Stomach (tissue), 9 donors: Measurements from ENCODE around the gene PRKCD. TPM values are rescaled to one million over a fixed set of nuclear protein-coding genes. Genes with fewer than 3 reads are reported as not detected.

Source experiments
- DNase-seq, 2 donors: peaks; one replicate each; pipeline versions ENCODE4 v3.0.0 to v3.0.0-alpha.2; 2013 to 2019
- H3K27ac ChIP-seq, 5 donors: fragments of 200-600 bp in 4 of 5; sonication (generic) in 4 of 5; one replicate each; pipeline ENCODE4 v1.5.1; 2013 to 2019; ENCODE audit warnings: mild to moderate bottlenecking in 1 of 5, moderate library complexity in 1 of 5
- H3K27me3 ChIP-seq, 3 donors: fragments of 200-600 bp; sonication (generic); one replicate each; pipeline ENCODE4 v1.5.1; 2017 to 2019; ENCODE audit warnings: mixed run types in 1 of 3
- H3K36me3 ChIP-seq, 4 donors: fragments of 200-600 bp; sonication (generic); 1 replicate in 3 of 4; 2 replicates in 1 of 4; pipeline ENCODE4 v1.5.1; 2016 to 2019
- H3K4me1 ChIP-seq, 4 donors: fragments of 200-600 bp; sonication (generic); one replicate each; pipeline ENCODE4 v1.5.1; 2016 to 2019
- H3K4me3 ChIP-seq, 4 donors: fragments of 200-600 bp; sonication (generic) in 3 of 4; one replicate each; pipeline ENCODE4 v1.5.1; 2016 to 2019; ENCODE audit warnings: mild to moderate bottlenecking in 1 of 4
- H3K9me3 ChIP-seq, 4 donors: fragments of 200-600 bp; sonication (generic); one replicate each; pipeline ENCODE4 v1.5.1; 2016 to 2019
- EP300 ChIP-seq: sonication (generic); formaldehyde crosslinking; IDR thresholded peaks from one replicate; pipeline ENCODE4 v1.6.1; 2017; ENCODE audit warnings: antibody characterized with exemption
- POLR2A ChIP-seq, 4 donors: fragments of 450-650 bp; IDR thresholded peaks; one replicate each; pipeline ENCODE4 v1.6.1; 2016; ENCODE audit warnings: antibody characterized with exemption in 4 of 4, control low read depth in 2 of 4, mild to moderate bottlenecking in 1 of 4, moderate library complexity in 1 of 4
- POLR2AphosphoS5 ChIP-seq, 3 donors: sonication (generic); formaldehyde crosslinking; IDR thresholded peaks; one replicate each; pipeline ENCODE4 v1.6.1; 2016; ENCODE audit warnings: antibody characterized with exemption in 3 of 3
- WGBS, 5 donors: extraction: QIAGEN DNeasy Blood & Tissue Kit in 3 of 5; methylation state at CpG; one replicate each; pipeline versions ENCODE4 v1.1.5 to v1.1.7; 2013 to 2018; 5-methylcytosine and 5-hydroxymethylcytosine counted together
- intact Hi-C: fragments of 100-400 bp; cut with DNase I; formaldehyde crosslinking; loops from one replicate; pipeline ENCODE4 v1.15.1; 2023; ENCODE audit warnings: low total_unique reads
- polyA plus RNA-seq, 3 donors: library from polyadenylated mRNA; stranded (reverse); fragments of 200-250 nt; gene quantifications; one replicate each; pipeline ENCODE4 v1.2.3, GENCODE V29; 2013
- total RNA-seq, 5 donors: library from RNA; depleted of rRNA; stranded (reverse); fragments of >200 nt; gene quantifications; one replicate each; pipeline versions ENCODE4 v1.1.0 to v1.2.3, GENCODE V29; 2014 to 2016
- TF ChIP-seq, protein P1 (sequence below), 7 experiments: fragments of 450-650 bp in 4 of 7; fragments of 200-600 bp in 3 of 7; sonication (generic) in 3 of 7; IDR thresholded peaks; one replicate each; pipeline ENCODE4 v1.5.1; 2016 to 2019; ENCODE audit warnings: antibody characterized with exemption in 7 of 7, control low read depth in 2 of 7, mild to moderate bottlenecking in 1 of 7
- donor health status: healthy with polysubstance abuse.
- donor health status: Bipolar disorder and iron deficiency.
- donor health status: healthy.

The PRKCD gene
- total and polyA plus RNA-seq, 8 donors, result 15.6 to 117 (median 37.2) TPM

DNA sequence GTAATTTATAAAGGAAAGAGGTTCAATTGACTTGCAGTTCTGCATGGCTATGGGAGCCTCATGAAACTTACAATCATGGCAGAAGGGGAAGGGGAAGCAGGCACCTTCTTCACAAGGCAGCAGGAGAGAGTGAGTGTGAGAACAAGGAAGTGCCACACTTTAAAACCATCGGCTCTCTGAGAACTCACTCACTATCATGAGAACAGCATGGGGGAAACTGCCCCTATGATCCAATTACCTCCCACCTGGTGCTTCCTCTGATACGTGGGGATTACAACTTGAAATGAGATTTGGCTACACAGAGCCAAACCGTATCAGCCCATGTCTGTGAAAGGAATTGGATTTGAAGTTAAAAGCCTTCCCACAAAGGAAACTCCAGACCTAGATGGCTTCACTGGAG is 55.7 kb downstream of the PRKCD start:
- Histone ChIP-seq H3K36me3 (no peaks in the 10 kb centered on the region), H3K27ac (no peak overlapping the region), H3K4me1 (peaks cover 0 to 5% (median 0%) of the 10 kb centered on the region in 4 donors), H3K9me3 (no peaks in the 10 kb centered on the region), H3K27me3 (no peaks in the 10 kb centered on the region), H3K4me3 (no peak overlapping the region)
- DNase-seq, result no peak
- intact Hi-C loops, result no loop called here
- WGBS, 5 donors, result 28 to 38% (median 34%) methylated on average over 3 of the region's 3 CpGs
- TF ChIP-seq POLR2AphosphoS5 (IDR thresholded peaks at IDR 0.05) (no peak), POLR2A (IDR thresholded peaks at IDR 0.05) (no peak), EP300 (no peak)
- TF ChIP-seq, protein P1, sequence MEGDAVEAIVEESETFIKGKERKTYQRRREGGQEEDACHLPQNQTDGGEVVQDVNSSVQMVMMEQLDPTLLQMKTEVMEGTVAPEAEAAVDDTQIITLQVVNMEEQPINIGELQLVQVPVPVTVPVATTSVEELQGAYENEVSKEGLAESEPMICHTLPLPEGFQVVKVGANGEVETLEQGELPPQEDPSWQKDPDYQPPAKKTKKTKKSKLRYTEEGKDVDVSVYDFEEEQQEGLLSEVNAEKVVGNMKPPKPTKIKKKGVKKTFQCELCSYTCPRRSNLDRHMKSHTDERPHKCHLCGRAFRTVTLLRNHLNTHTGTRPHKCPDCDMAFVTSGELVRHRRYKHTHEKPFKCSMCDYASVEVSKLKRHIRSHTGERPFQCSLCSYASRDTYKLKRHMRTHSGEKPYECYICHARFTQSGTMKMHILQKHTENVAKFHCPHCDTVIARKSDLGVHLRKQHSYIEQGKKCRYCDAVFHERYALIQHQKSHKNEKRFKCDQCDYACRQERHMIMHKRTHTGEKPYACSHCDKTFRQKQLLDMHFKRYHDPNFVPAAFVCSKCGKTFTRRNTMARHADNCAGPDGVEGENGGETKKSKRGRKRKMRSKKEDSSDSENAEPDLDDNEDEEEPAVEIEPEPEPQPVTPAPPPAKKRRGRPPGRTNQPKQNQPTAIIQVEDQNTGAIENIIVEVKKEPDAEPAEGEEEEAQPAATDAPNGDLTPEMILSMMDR (IDR thresholded peaks at IDR 0.05), result no peak

DNA sequence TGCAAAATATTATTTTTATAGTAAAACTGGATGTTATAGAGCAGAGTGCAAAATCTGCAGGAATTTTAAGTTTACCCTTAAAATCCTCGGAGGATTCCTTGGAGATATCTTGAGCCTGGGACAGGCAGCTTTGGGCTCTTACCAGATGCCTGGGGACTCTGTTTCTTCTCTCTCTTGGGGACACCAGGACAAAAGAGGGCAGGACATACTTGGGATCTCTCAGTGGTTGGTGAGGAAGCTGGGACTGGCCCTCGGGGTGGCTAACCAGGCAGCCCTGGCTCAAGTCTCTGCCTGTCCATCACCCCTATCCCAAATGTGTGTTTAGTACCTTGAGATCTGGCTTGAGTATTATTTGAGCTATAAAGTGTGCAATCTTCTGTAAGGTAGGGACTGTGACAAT is 56.2 kb downstream of the PRKCD start:
- DNase-seq, result no peak

DNA sequence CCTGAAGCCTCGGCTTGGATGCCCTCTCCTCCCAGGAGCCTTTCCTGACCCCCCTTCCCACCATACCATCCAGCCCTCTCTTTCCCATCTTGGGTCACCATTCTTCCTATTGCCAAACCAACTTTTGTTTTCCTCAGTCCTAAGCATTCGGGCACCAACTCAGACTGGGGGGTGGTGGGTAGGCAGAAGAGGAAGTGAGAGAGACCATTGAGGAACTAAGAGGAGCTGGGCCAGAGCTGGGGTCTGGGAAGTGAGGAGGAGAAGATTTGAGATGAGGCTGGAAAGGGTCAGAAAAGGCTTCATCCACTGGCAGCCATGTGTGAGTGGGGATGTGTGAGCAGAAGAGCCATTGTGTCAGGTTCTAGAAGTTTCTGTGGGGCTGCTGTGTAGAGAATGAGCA is 57.1 kb downstream of the PRKCD start:
- no peaks in the 10 kb centered on the region for H3K27me3 ChIP-seq
- H3K4me1 ChIP-seq, result peaks cover 0 to 5% (median 0%) of the 10 kb centered on the region in 4 donors
- TF ChIP-seq POLR2AphosphoS5 (IDR thresholded peaks at IDR 0.05) (no peak), EP300 (no peak), POLR2A (IDR thresholded peaks at IDR 0.05) (no peak)
- TF ChIP-seq, protein P1 (IDR thresholded peaks at IDR 0.05), result no peak
- H3K4me3 ChIP-seq, result no peak overlapping the region
- DNase-seq, result no peak
- no peak overlapping the region for H3K27ac ChIP-seq
- H3K36me3 ChIP-seq, result peaks cover under 1 to 12% (median 8%) of the 10 kb centered on the region in 4 donors
- WGBS, 5 donors, result 64 to 81% (median 77%) methylated on average over 2 of the region's 2 CpGs
- no peaks in the 10 kb centered on the region for H3K9me3 ChIP-seq
- intact Hi-C loops, result no loop called here

More for the DNA sequence above, 56.2 kb downstream of the PRKCD start:
- TF ChIP-seq EP300, result no peak
- 69 to 75% (median 73%) methylated on average over 2 of the region's 2 CpGs for WGBS, 5 donors
- Histone ChIP-seq H3K4me1 (peaks cover 0 to 5% (median 0%) of the 10 kb centered on the region in 4 donors), H3K27ac (no peak overlapping the region), H3K4me3 (no peak overlapping the region), H3K27me3 (no peaks in the 10 kb centered on the region), H3K36me3 (peaks cover 0 to 2% (median 0%) of the 10 kb centered on the region in 4 donors), H3K9me3 (no peaks in the 10 kb centered on the region)
- intact Hi-C loops, result no loop called here

DNA sequence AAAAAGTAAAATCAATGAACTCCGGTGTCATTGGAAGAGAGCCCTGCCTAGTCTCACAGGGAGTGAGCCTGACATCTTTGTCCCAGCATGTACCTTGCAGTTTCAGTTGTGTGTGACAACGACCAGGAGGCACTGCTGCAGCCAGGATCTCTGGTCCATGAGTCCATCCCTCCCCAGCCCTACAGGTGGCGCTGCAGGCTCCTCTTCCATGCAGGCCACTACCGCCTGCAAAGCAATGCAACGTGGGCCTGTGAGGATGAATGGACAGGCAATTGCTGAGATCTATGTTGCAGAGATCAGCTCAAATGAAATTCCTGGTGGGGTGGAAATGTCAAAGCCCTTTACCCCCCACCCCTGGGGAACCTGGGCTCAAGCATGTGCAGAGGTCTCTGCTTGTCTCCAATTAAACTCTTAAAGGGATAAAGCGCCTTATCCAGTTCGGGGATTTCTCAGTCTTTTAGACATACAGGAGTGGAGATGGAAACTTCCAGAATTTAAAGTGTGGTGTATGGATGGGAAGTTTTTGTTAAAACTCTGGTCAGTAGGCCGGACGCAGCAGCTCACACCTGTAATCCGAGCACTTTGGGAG is 59.0 kb downstream of the PRKCD start:
- H3K27ac ChIP-seq, result no peak overlapping the region
- H3K4me1 ChIP-seq, result peaks cover 0 to 5% (median 0%) of the 10 kb centered on the region in 4 donors
- DNase-seq, result peak; percentile 90 to 93
- H3K9me3 ChIP-seq, result no peaks in the 10 kb centered on the region
- WGBS, 5 donors, result 43 to 46% (median 45%) methylated on average over 10 of the region's 10 CpGs
- TF ChIP-seq POLR2AphosphoS5 (IDR thresholded peaks at IDR 0.05) (peak in 1 of 3 donors; percentile 68), POLR2A (IDR thresholded peaks at IDR 0.05) (no peak), EP300 (no peak)
- TF ChIP-seq, protein P1 (IDR thresholded peaks at IDR 0.05), result peak in 5 of 7 experiments; percentile 80 to 88 (median 86)
- H3K4me3 ChIP-seq, result no peak overlapping the region
- peaks cover 17 to 30% (median 26%) of the 10 kb centered on the region in 4 donors for H3K36me3 ChIP-seq
- no peaks in the 10 kb centered on the region for H3K27me3 ChIP-seq
- intact Hi-C loops, result no loop called here

- Histone ChIP-seq H3K9me3 (no peaks in the 10 kb centered on the region), H3K4me1 (peaks cover 0 to 5% (median 0%) of the 10 kb centered on the region in 4 donors), H3K27ac (no peak overlapping the region), H3K36me3 (peaks cover 30 to 44% (median 40%) of the 10 kb centered on the region in 4 donors), H3K4me3 (no peak overlapping the region), H3K27me3 (no peaks in the 10 kb centered on the region)
- no peak for DNase-seq
- WGBS, 5 donors, result 74 to 92% (median 90%) methylated on average over 4 of the region's 4 CpGs
- intact Hi-C loops, result no loop called here
- no peak for TF ChIP-seq EP300
- TF ChIP-seq, protein P1 (IDR thresholded peaks at IDR 0.05), result no peak
- TF ChIP-seq POLR2AphosphoS5 (IDR thresholded peaks at IDR 0.05), result no peak
- no peak for TF ChIP-seq POLR2A (IDR thresholded peaks at IDR 0.05)
Measured at GRCh38 chr3:53221345-53221744, 60.3 kb downstream of the PRKCD start.
